DOHH2 (cell line): ENCODE measurements around the gene RPTOR.

ENCODE experiments used
- CTCF ChIP-seq: fragments of 200-600 bp; sonication (generic); IDR thresholded peaks from one replicate; pipeline ENCODE4 v1.5.1; 2014; ENCODE audit warnings: antibody characterized with exemption, mild to moderate bottlenecking, low read depth, low read length; ENCODE audit not compliant: poor library complexity, severe bottlenecking
- EZH2phosphoT487 ChIP-seq: fragments of 200-600 bp; sonication (generic); IDR thresholded peaks from 2 replicates; pipeline ENCODE4 v1.6.1; 2017; ENCODE audit warnings: borderline replicate concordance, mild to moderate bottlenecking, antibody characterized with exemption, low read length, moderate library complexity, mixed read lengths

GRCh38 chr17:80983545-80983944 is 438.9 kb downstream of the RPTOR start:
- TF ChIP-seq CTCF: no peak
- no peak for TF ChIP-seq EZH2phosphoT487
